Measurements from ENCODE around the gene OR6P1.

DNA sequence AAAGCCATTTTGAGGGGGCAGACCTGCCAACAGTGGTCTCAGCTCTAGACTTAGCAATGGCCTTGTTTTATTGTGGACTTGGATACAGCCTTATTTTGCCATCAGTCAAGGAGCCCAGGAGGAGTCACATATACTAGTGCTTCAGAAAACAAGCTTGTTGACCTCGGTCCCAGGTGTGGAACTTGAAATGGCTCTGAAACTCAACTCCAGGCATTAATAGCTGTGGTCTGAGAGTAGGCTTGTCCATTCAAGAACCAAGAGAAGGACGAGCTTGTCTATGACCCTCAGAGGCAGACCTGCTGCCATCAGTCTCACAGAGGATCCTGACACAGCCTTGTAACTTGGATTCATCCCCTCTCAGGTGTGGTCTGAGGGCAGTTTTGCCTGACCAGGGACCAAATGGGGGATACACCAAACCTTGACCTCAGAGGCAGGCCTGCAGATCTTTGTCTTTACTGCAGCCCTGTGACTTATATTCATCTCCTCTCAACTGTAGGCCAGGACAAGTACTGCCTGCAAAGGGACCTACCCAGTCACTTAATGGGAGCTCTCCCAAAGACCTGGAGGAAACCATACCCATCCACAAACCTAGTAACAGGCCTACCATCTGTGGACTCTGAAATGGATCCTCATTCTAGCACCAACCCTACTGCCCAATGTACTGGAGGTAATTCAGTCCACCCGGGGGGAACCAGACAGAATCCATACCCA lies 49.3 kb downstream of the OR6P1 start:
- TF ChIP-seq CTCF (IDR thresholded peaks at IDR 0.05): no peak
- no peak for TF ChIP-seq POLR2A (IDR thresholded peaks at IDR 0.05)
